Bronchial smooth muscle cell (primary cell): Measurements from ENCODE around the gene TCERG1L. TPM values are rescaled to one million over a fixed set of nuclear protein-coding genes. Genes with fewer than 3 reads are reported as not detected.

ENCODE experiments used
- total RNA-seq: library from RNA; depleted of rRNA; stranded (reverse); fragments of >200 nt; gene quantifications from 2 replicates; pipeline ENCODE4 v1.2.1, GENCODE V29; 2014

The TCERG1L gene, protein sequence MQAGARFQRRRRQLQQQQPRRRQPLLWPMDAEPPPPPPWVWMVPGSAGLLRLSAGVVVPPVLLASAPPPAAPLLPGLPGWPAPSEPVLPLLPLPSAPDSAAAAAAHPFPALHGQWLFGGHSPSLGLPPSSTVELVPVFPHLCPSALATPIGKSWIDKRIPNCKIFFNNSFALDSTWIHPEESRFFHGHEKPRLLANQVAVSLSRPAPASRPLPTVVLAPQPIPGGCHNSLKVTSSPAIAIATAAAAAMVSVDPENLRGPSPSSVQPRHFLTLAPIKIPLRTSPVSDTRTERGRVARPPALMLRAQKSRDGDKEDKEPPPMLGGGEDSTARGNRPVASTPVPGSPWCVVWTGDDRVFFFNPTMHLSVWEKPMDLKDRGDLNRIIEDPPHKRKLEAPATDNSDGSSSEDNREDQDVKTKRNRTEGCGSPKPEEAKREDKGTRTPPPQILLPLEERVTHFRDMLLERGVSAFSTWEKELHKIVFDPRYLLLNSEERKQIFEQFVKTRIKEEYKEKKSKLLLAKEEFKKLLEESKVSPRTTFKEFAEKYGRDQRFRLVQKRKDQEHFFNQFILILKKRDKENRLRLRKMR
- not detected in 2 replicates for total RNA-seq

DNA sequence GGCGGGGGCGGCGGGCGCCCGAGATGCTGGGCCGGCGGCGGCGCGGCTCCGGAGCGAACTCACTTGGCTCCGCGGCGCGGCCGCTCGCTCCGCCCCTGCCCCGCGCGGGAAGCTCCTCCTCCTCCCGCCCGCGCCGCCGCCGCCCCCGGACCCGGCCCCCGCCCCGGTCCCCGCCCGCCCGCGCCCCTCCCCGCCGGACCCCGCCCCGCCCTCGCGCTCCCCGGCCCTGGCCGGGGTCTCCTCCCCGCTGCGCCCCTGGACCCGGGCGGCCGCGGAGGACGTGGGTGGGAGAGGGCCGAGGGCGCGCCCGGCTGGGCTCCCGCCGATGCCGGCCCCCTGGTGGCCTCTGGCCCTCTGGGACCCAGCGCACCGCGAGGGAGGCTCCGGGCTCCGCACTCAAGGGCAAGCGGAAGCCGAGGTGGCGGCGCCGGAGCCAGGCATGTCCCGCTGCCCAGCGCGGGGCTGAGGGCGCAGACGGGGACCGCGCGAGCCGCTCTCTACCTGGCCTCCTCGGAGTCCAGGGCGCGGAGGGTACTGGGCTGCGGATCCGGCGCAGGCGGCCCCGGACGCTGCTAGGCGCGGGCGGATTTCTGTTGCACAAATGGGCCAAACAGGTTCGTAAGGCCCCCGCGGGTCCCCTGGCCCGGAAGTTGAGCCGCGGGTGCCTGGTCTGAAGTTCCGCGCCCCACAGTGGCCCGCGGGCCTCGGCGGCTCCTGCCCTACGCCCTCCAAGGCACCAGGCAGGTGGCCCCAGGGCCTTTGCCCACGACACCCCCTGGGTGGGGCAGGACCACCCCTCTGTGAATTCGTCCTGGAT lies at the start of gene TCERG1L:
Gene TCERG1L (minus strand): TSS at position 61 of the 817 bp plus-strand sequence. CDS start 86 bp downstream, outside the sequence.

